HG03442 (cell line): ENCODE results near the gene DUOXA1.
"Not testable (repeated sequence)": the region's sequence is repeated elsewhere in the genome, so short reads cannot be mapped to it uniquely, and the experiment has no call there.

ENCODE experiments used
- ATAC-seq: cut with Tn5 transposase; IDR thresholded peaks from one replicate; pipeline ENCODE4 v1.9.1; 2021; ENCODE audit warnings: mild to moderate bottlenecking, moderate library complexity; ENCODE audit not compliant: unreplicated experiment

DUOXA1 gene

GRCh38 chr15:45114076-45114750, 15.5 kb downstream of the DUOXA1 start, which contains the start of the genes DUOX2 and DUOXA2:
TSS of gene DUOX2 (minus strand) at chr15:45114172. CDS start at chr15:45113411, 761 bp downstream.
TSS of gene DUOXA2 (plus strand) at chr15:45114326. CDS start at chr15:45114606, 280 bp downstream.
- ATAC-seq: no peak

GRCh38 chr15:45113380-45113990, 16.2 kb downstream of the DUOXA1 start:
- no peak for ATAC-seq

- no peak for ATAC-seq
These were observed 16.9 kb downstream of the DUOXA1 start for GRCh38 chr15:45112591-45113379.

- ATAC-seq: no peak
These were observed 17.5 kb downstream of the DUOXA1 start for GRCh38 chr15:45112143-45112590.

- no peak for ATAC-seq
These were observed 18.1 kb downstream of the DUOXA1 start for GRCh38 chr15:45111390-45112142.

- ATAC-seq: no peak
These were observed 19.3 kb downstream of the DUOXA1 start for GRCh38 chr15:45110256-45110820.

- no peak for ATAC-seq
These were observed 21.6 kb downstream of the DUOXA1 start for GRCh38 chr15:45107941-45108630.

GRCh38 chr15:45106002-45106790, 23.5 kb downstream of the DUOXA1 start:
- no peak for ATAC-seq

GRCh38 chr15:45105586-45105985, 24.1 kb downstream of the DUOXA1 start:
- no peak for ATAC-seq

GRCh38 chr15:45104170-45104569, 25.5 kb downstream of the DUOXA1 start:
- not testable (repeated sequence) for ATAC-seq

- no peak for ATAC-seq
These were observed 27.5 kb downstream of the DUOXA1 start for GRCh38 chr15:45102226-45102625.

GRCh38 chr15:45101749-45102148, 27.9 kb downstream of the DUOXA1 start:
- no peak for ATAC-seq

- no peak for ATAC-seq
These were observed 28.6 kb downstream of the DUOXA1 start for GRCh38 chr15:45100884-45101625.

- no peak for ATAC-seq
These were observed 30.0 kb downstream of the DUOXA1 start for GRCh38 chr15:45099549-45100165.

GRCh38 chr15:45097466-45097865, 32.2 kb downstream of the DUOXA1 start:
- ATAC-seq: no peak

- no peak for ATAC-seq
These were observed 34.0 kb downstream of the DUOXA1 start for GRCh38 chr15:45095661-45096060.

- ATAC-seq: no peak
These were observed 35.3 kb downstream of the DUOXA1 start for GRCh38 chr15:45094358-45094730.
